SK-N-SH treated with all-trans-retinoic acid at 6 μM for 48 hours (cell line): ENCODE data around the gene TEP1.
"Not testable (repeated sequence)": the region's sequence is repeated elsewhere in the genome, so short reads cannot be mapped to it uniquely, and the experiment has no call there.

Experiments used
- ATAC-seq: fragments of 200-7000 bp; cut with Tn5 transposase; 3 replicates; pipeline ENCODE4 v1.9.1; 2020; ENCODE audit warnings: mild to moderate bottlenecking, moderate library complexity
- ARNTL ChIP-seq: fragments of 450-650 bp; formaldehyde crosslinking; IDR thresholded peaks from 2 replicates; pipeline ENCODE4 v1.5.0; 2020; ENCODE audit warnings: low read depth, mild to moderate bottlenecking, moderate library complexity, borderline replicate concordance
- BACH2 ChIP-seq: fragments of 250-450 bp; sonication (Bioruptor Pico); IDR thresholded peaks from 2 replicates; pipeline ENCODE4 v1.9.0; 2021; ENCODE audit warnings: mild to moderate bottlenecking, borderline replicate concordance
- CSDC2 ChIP-seq: fragments of 250-450 bp; sonication (Bioruptor Pico); IDR thresholded peaks from 2 replicates; pipeline ENCODE4 v1.5.0; 2020; ENCODE audit warnings: mild to moderate bottlenecking, moderate library complexity
- ESRRG ChIP-seq: fragments of 250-450 bp; sonication (Bioruptor Pico); IDR thresholded peaks from 2 replicates; pipeline ENCODE4 v1.6.1; 2021; ENCODE audit warnings: mild to moderate bottlenecking
- GLIS3 ChIP-seq: fragments of 250-450 bp; sonication (Bioruptor Pico); IDR thresholded peaks from 2 replicates; pipeline ENCODE4 v1.5.0; 2020; ENCODE audit warnings: mild to moderate bottlenecking, moderate library complexity
- ISL1 ChIP-seq: fragments of 250-450 bp; sonication (Bioruptor Pico); IDR thresholded peaks from 2 replicates; pipeline ENCODE4 v2.1.2; 2022; ENCODE audit warnings: mild to moderate bottlenecking, moderate library complexity
- OSR1 ChIP-seq: fragments of 250-450 bp; sonication (Bioruptor Pico); IDR thresholded peaks from 2 replicates; pipeline ENCODE4 v1.8.0; 2022; ENCODE audit warnings: moderate library complexity, mild to moderate bottlenecking, inconsistent platforms
- PPARA ChIP-seq: fragments of 250-450 bp; sonication (Bioruptor Pico); IDR thresholded peaks from 2 replicates; pipeline ENCODE4 v1.5.0; 2020; ENCODE audit warnings: mild to moderate bottlenecking, borderline replicate concordance
- RARB ChIP-seq: fragments of 250-450 bp; sonication (Bioruptor Pico); IDR thresholded peaks from 2 replicates; pipeline ENCODE4 v1.8.0; 2021; ENCODE audit warnings: mild to moderate bottlenecking, moderate library complexity
- SNAI2 ChIP-seq: fragments of 250-450 bp; sonication (Bioruptor Pico); IDR thresholded peaks from 2 replicates; pipeline ENCODE4 v1.5.0; 2020; ENCODE audit warnings: mild to moderate bottlenecking, moderate library complexity
- TCF4 ChIP-seq: fragments of 250-450 bp; sonication (Bioruptor Pico); IDR thresholded peaks from 2 replicates; pipeline ENCODE4 v1.8.0; 2021; ENCODE audit warnings: mild to moderate bottlenecking, moderate library complexity, borderline replicate concordance
- TOX ChIP-seq: fragments of 250-450 bp; sonication (Bioruptor Pico); IDR thresholded peaks from 2 replicates; pipeline ENCODE4 v1.8.0; 2021; ENCODE audit warnings: mild to moderate bottlenecking, moderate library complexity, borderline replicate concordance
- ZC3H10 ChIP-seq: fragments of 250-450 bp; sonication (Bioruptor Pico); IDR thresholded peaks from 2 replicates; pipeline ENCODE4 v1.5.1; 2021; ENCODE audit warnings: mild to moderate bottlenecking, moderate library complexity
- ZFP3 ChIP-seq: fragments of 250-450 bp; sonication (Bioruptor Pico); IDR thresholded peaks from 2 replicates; pipeline ENCODE4 v1.5.0; 2020; ENCODE audit warnings: mild to moderate bottlenecking, moderate library complexity
- ZFP30 ChIP-seq: fragments of 450-650 bp; formaldehyde crosslinking; IDR thresholded peaks from 2 replicates; pipeline ENCODE4 v1.5.0; 2022; ENCODE audit warnings: mild to moderate bottlenecking, moderate library complexity
- ZNF565 ChIP-seq: fragments of 450-650 bp; formaldehyde crosslinking; conservative IDR thresholded peaks from 2 replicates; pipeline ENCODE4 v1.5.0; 2020; ENCODE audit warnings: low read depth, mild to moderate bottlenecking, moderate library complexity
- ZNF70 ChIP-seq: fragments of 450-650 bp; formaldehyde crosslinking; IDR thresholded peaks from 2 replicates; pipeline ENCODE4 v1.5.0; 2020; ENCODE audit warnings: mild to moderate bottlenecking, moderate library complexity
- TF ChIP-seq, protein P1 (sequence below): fragments of 250-450 bp; sonication (Bioruptor Pico); IDR thresholded peaks from 2 replicates; pipeline ENCODE4 v1.5.0; 2020; ENCODE audit warnings: mild to moderate bottlenecking, moderate library complexity
- TF ChIP-seq, protein P2 (sequence below): fragments of 250-450 bp; sonication (Bioruptor Pico); IDR thresholded peaks from 2 replicates; pipeline ENCODE4 v1.5.1; 2020; ENCODE audit warnings: low read depth, mild to moderate bottlenecking, moderate library complexity
- TF ChIP-seq, protein P3 (sequence below): fragments of 250-450 bp; sonication (Bioruptor Pico); IDR thresholded peaks from 2 replicates; pipeline ENCODE4 v1.8.0; 2021; ENCODE audit warnings: low read depth, mild to moderate bottlenecking, moderate library complexity, borderline replicate concordance

TEP1 gene

DNA sequence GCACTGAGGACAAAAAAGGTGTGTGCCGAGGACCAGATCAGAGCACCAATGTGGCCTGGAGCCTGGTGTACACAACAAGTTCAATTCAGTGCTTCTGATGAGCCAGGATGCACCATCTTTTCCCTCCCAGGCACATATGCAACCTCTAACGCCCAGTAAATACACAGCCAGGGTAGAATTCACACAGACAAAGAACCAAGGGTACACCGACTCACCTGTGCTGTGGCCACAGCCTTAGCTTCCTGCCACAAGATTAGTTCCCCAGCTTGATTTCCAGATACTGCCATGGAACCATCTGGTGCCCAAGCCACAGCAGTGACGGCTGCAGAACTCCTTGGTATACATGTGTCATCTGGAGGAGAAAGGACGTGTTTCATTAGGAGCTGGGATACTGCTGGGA is 40.5 kb downstream of the TEP1 start:
- no peak for ATAC-seq
- TF ChIP-seq ZFP30, result no peak
- TF ChIP-seq OSR1 (CRISPR knock-in tag), result no peak

DNA sequence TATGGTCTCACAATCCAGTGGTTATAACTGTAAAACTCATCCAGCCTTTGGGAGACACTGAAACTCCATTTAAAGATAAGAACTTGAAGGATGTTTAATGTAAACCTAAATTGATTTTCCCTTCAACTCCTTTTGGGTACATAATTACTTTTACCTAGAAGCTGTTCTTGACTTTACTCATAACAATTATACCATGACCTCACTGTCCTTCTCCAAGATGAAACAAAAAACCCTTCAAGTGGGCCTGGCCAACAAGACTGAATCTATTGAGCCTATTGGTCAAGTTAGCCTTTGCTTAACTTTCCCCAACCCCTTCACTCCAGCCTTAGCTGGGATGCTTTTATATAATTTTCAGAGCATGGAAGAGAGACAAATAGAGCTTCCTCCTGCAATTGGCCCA is 47.4 kb downstream of the TEP1 start:
- no peak for ATAC-seq
- TF ChIP-seq ISL1 (CRISPR knock-in tag), result no peak
- no peak for TF ChIP-seq ZFP3 (CRISPR knock-in tag)
- TF ChIP-seq ESRRG (CRISPR knock-in tag), result no peak
- no peak for TF ChIP-seq ZNF565 (CRISPR knock-in tag)
- TF ChIP-seq, protein P1, sequence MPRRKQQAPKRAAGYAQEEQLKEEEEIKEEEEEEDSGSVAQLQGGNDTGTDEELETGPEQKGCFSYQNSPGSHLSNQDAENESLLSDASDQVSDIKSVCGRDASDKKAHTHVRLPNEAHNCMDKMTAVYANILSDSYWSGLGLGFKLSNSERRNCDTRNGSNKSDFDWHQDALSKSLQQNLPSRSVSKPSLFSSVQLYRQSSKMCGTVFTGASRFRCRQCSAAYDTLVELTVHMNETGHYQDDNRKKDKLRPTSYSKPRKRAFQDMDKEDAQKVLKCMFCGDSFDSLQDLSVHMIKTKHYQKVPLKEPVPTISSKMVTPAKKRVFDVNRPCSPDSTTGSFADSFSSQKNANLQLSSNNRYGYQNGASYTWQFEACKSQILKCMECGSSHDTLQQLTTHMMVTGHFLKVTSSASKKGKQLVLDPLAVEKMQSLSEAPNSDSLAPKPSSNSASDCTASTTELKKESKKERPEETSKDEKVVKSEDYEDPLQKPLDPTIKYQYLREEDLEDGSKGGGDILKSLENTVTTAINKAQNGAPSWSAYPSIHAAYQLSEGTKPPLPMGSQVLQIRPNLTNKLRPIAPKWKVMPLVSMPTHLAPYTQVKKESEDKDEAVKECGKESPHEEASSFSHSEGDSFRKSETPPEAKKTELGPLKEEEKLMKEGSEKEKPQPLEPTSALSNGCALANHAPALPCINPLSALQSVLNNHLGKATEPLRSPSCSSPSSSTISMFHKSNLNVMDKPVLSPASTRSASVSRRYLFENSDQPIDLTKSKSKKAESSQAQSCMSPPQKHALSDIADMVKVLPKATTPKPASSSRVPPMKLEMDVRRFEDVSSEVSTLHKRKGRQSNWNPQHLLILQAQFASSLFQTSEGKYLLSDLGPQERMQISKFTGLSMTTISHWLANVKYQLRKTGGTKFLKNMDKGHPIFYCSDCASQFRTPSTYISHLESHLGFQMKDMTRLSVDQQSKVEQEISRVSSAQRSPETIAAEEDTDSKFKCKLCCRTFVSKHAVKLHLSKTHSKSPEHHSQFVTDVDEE (CRISPR knock-in tag), result no peak
- TF ChIP-seq, all 23 proteins: peak for 0

DNA sequence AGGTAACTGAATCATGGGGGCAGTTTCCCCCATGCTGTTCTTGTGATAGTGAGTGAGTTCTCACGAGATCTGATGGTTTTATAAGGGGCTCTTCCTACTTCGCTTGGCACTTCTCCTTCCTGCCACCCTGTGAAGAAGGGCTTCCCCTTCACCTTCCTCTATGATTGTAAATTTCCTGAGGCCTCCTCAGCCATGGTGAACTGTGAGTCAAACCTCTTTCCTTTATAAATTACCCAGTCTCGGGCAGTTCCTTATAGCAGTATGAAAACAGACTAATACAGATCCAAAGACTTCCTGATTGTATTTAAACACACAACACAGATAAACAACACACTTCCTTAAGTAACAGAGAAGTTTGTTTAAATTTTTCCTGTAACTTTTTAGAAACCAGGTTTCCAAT is 54.8 kb downstream of the TEP1 start:
- ATAC-seq, result not testable (repeated sequence)

DNA sequence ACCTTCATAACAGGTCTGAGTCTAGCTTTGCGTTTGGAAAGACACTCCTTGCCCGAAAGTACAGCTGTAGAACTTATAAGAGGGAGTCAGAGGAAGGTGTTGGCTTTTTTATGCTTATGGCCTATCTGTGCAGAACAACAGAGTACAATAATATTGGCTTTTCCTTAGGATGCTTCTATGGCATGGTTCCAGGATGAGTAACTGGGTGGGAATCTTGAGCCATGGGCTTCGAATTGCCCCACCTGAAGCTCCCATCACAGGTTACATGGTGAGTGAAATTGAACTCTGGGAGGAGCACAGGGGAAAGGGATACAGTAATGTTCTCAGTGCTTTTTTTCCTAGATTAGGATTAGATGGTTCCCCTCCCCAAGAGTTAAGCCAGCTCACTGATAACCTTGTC is 56.9 kb downstream of the TEP1 start:
- TF ChIP-seq ZNF70 (no peak), ZC3H10 (CRISPR knock-in tag) (no peak), GLIS3 (CRISPR knock-in tag) (no peak), ESRRG (CRISPR knock-in tag) (no peak), TOX (CRISPR knock-in tag) (no peak), CSDC2 (CRISPR knock-in tag) (no peak), RARB (CRISPR knock-in tag) (no peak), ZFP30 (no peak), ZFP3 (CRISPR knock-in tag) (no peak)
- TF ChIP-seq, protein P2, sequence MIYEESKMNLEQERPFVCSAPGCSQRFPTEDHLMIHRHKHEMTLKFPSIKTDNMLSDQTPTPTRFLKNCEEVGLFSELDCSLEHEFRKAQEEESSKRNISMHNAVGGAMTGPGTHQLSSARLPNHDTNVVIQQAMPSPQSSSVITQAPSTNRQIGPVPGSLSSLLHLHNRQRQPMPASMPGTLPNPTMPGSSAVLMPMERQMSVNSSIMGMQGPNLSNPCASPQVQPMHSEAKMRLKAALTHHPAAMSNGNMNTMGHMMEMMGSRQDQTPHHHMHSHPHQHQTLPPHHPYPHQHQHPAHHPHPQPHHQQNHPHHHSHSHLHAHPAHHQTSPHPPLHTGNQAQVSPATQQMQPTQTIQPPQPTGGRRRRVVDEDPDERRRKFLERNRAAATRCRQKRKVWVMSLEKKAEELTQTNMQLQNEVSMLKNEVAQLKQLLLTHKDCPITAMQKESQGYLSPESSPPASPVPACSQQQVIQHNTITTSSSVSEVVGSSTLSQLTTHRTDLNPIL (CRISPR knock-in tag), result no peak
- TF ChIP-seq, protein P1 (CRISPR knock-in tag), result no peak
- TF ChIP-seq, protein P3, sequence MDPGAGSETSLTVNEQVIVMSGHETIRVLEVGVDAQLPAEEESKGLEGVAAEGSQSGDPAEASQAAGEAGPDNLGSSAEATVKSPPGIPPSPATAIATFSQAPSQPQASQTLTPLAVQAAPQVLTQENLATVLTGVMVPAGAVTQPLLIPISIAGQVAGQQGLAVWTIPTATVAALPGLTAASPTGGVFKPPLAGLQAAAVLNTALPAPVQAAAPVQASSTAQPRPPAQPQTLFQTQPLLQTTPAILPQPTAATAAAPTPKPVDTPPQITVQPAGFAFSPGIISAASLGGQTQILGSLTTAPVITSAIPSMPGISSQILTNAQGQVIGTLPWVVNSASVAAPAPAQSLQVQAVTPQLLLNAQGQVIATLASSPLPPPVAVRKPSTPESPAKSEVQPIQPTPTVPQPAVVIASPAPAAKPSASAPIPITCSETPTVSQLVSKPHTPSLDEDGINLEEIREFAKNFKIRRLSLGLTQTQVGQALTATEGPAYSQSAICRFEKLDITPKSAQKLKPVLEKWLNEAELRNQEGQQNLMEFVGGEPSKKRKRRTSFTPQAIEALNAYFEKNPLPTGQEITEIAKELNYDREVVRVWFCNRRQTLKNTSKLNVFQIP (CRISPR knock-in tag), result no peak
- ATAC-seq, result no peak

DNA sequence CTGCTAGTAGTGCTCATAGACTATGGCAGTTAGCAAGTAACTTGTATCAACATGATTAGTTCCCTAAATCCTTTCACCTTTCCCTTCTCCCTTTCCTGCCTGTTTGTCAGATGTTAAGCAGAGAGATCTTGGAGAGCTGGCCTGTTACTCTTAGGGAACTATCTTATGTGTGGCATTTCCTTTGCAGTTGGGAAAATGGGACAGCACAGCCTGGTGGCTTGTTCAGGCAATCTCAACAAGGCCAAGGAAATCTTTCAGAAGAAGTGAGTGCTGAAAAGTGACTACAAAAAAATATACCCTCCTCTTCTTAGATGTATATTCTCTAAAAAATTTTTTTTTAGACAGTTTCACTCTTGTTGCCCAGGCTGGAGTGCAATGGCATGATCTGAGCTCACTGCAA is 62.4 kb downstream of the TEP1 start:
- TF ChIP-seq PPARA (CRISPR knock-in tag), result no peak
- no peak for TF ChIP-seq SNAI2 (CRISPR knock-in tag)
- no peak for TF ChIP-seq ZNF565 (CRISPR knock-in tag)
- TF ChIP-seq, protein P2 (CRISPR knock-in tag), result no peak
- TF ChIP-seq, protein P1 (CRISPR knock-in tag), result no peak
- TF ChIP-seq ISL1 (CRISPR knock-in tag), result no peak
- no peak for TF ChIP-seq BACH2 (CRISPR knock-in tag)
- no peak for TF ChIP-seq TCF4 (CRISPR knock-in tag)
- no peak for TF ChIP-seq CSDC2 (CRISPR knock-in tag)
- no peak for TF ChIP-seq ZFP30
- no peak for TF ChIP-seq TOX (CRISPR knock-in tag)
- TF ChIP-seq ARNTL (CRISPR knock-in tag), result no peak
- TF ChIP-seq ZNF70, result no peak
- no peak for TF ChIP-seq RARB (CRISPR knock-in tag)
- TF ChIP-seq ESRRG (CRISPR knock-in tag), result no peak
- peak; percentile 64 for ATAC-seq
